ENCODE measurements around the gene PDZD4. TPM values are rescaled to one million over a fixed set of nuclear protein-coding genes. Genes with fewer than 3 reads are reported as not detected.
A peak's percentile ranks its signal among the peaks of the same experiment; 100 is the strongest.

Gene PDZD4
- total and polyA plus RNA-seq, 9 of the 15 experiments (the other 6 are each of a cell fraction or from before 2014, with no cell fraction given): 0.05 to 0.38 (median 0.07) TPM; not detected in 5

DNA sequence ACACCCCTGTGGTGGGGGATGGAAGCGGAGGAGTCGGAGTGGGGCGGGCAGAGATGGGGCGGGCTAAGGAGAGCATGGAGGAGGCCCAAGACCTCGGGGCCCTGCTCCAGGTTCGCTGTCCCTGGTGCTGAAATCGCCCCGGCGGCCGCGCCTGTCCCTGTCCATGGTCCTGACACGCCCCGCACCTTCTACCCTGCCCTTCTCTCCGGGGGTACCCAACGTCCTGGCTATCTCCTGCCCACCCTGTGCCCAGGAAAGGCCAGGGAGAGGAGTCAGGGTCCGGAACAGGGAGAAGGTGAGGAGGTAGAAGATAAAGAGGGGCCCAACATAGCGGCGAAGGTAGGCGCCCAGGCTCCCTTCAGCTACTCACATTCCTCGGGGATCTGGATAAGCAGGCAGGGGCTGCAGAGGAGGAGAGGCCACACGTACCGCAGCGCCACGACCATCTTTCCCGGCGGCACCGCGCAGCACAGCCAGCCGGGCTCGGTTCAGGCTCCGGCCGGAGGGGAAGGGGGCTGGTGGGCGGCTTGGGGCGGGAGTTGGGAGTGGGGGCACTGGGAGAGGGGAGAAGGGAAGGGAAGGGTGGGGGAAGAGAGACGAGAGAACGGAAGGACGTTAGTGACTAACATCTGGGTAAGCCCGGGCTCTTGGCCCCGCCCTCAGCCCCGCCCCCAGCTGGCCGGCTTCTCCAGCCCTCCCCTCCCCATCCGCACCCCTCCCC, 45.2 kb upstream of the PDZD4 start (continued):
- TF ChIP-seq RCOR1 (IDR thresholded peaks at IDR 0.05; ENCODE audit: borderline replicate concordance in 1 of 2, low read depth in 2 of 2, low read length in 2 of 2): peak in 1 of 2 experiments; percentile 96; a peak in 2 of 4 replicates
- TF ChIP-seq ZNF143 (CRISPR knock-in tag; IDR thresholded peaks at IDR 0.05): peak; percentile 62; the same call in 1 of the 2 replicates
- no peak for TF ChIP-seq TAL1 (IDR thresholded peaks at IDR 0.05)
- no peak for TF ChIP-seq BRCA1 (IDR thresholded peaks at IDR 0.05)
- TF ChIP-seq BRCA1 (CRISPR knock-in tag; IDR thresholded peaks at IDR 0.05): peak; percentile 99
- TF ChIP-seq ZNF644 (tag; IDR thresholded peaks at IDR 0.05; ENCODE audit: low read depth): peak; percentile 94
- TF ChIP-seq MCM3 (IDR thresholded peaks at IDR 0.05): no peak
- TF ChIP-seq, protein P1, sequence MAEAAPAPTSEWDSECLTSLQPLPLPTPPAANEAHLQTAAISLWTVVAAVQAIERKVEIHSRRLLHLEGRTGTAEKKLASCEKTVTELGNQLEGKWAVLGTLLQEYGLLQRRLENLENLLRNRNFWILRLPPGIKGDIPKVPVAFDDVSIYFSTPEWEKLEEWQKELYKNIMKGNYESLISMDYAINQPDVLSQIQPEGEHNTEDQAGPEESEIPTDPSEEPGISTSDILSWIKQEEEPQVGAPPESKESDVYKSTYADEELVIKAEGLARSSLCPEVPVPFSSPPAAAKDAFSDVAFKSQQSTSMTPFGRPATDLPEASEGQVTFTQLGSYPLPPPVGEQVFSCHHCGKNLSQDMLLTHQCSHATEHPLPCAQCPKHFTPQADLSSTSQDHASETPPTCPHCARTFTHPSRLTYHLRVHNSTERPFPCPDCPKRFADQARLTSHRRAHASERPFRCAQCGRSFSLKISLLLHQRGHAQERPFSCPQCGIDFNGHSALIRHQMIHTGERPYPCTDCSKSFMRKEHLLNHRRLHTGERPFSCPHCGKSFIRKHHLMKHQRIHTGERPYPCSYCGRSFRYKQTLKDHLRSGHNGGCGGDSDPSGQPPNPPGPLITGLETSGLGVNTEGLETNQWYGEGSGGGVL (CRISPR knock-in tag; IDR thresholded peaks at IDR 0.05): no peak
- no peak for TF ChIP-seq ELF2 (CRISPR knock-in tag; IDR thresholded peaks at IDR 0.05)
- TF ChIP-seq, protein P2, sequence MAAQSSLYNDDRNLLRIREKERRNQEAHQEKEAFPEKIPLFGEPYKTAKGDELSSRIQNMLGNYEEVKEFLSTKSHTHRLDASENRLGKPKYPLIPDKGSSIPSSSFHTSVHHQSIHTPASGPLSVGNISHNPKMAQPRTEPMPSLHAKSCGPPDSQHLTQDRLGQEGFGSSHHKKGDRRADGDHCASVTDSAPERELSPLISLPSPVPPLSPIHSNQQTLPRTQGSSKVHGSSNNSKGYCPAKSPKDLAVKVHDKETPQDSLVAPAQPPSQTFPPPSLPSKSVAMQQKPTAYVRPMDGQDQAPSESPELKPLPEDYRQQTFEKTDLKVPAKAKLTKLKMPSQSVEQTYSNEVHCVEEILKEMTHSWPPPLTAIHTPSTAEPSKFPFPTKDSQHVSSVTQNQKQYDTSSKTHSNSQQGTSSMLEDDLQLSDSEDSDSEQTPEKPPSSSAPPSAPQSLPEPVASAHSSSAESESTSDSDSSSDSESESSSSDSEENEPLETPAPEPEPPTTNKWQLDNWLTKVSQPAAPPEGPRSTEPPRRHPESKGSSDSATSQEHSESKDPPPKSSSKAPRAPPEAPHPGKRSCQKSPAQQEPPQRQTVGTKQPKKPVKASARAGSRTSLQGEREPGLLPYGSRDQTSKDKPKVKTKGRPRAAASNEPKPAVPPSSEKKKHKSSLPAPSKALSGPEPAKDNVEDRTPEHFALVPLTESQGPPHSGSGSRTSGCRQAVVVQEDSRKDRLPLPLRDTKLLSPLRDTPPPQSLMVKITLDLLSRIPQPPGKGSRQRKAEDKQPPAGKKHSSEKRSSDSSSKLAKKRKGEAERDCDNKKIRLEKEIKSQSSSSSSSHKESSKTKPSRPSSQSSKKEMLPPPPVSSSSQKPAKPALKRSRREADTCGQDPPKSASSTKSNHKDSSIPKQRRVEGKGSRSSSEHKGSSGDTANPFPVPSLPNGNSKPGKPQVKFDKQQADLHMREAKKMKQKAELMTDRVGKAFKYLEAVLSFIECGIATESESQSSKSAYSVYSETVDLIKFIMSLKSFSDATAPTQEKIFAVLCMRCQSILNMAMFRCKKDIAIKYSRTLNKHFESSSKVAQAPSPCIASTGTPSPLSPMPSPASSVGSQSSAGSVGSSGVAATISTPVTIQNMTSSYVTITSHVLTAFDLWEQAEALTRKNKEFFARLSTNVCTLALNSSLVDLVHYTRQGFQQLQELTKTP (IDR thresholded peaks at IDR 0.05; ENCODE audit: low read depth in 1 of 2, partially characterized antibody in 2 of 2): peak in 1 of 2 experiments; percentile 100
- TF ChIP-seq TARDBP (IDR thresholded peaks at IDR 0.05): peak; percentile 70; the same call in 1 of the 2 replicates
- TF ChIP-seq LEF1 (IDR thresholded peaks at IDR 0.05): no peak
- peak; percentile 94 for TF ChIP-seq ZNF146 (CRISPR knock-in tag; IDR thresholded peaks at IDR 0.05; ENCODE audit: unreplicated experiment)
- peak; percentile 94 for TF ChIP-seq ZNF263 (CRISPR knock-in tag; IDR thresholded peaks at IDR 0.05; ENCODE audit: borderline replicate concordance)
- no peak for TF ChIP-seq NUFIP1 (IDR thresholded peaks at IDR 0.05; ENCODE audit: partially characterized antibody)
- TF ChIP-seq ZNF124 (CRISPR knock-in tag; IDR thresholded peaks at IDR 0.05): peak; percentile 94; the same call in 1 of the 2 replicates
- TF ChIP-seq SRF (CRISPR knock-in tag; IDR thresholded peaks at IDR 0.05): peak in 1 of 2 experiments; percentile 96; a peak in 2 of 4 replicates
- TF ChIP-seq KLF6 (CRISPR knock-in tag; IDR thresholded peaks at IDR 0.05; ENCODE audit: borderline replicate concordance): peak; percentile 45; the same call in 1 of the 2 replicates

All from K562 (cell line).